SU-DHL-6 (cell line): Measurements from ENCODE around the gene LPXN.

Experiments
- EZH2phosphoT487 ChIP-seq: fragments of 200-600 bp; sonication (generic), shearing (Covaris generic); conservative IDR thresholded peaks from 2 replicates; pipeline ENCODE4 v1.6.1; 2018; ENCODE audit warnings: mild to moderate bottlenecking, antibody characterized with exemption, low read length, moderate library complexity, mixed read lengths
- TF ChIP-seq, protein P1 (sequence below): fragments of 200-600 bp; sonication (generic); IDR thresholded peaks from one replicate; pipeline ENCODE4 v1.5.1; 2017; ENCODE audit warnings: antibody characterized with exemption, mild to moderate bottlenecking, low read length, moderate library complexity; ENCODE audit not compliant: insufficient read depth, poor library complexity, severe bottlenecking

DNA sequence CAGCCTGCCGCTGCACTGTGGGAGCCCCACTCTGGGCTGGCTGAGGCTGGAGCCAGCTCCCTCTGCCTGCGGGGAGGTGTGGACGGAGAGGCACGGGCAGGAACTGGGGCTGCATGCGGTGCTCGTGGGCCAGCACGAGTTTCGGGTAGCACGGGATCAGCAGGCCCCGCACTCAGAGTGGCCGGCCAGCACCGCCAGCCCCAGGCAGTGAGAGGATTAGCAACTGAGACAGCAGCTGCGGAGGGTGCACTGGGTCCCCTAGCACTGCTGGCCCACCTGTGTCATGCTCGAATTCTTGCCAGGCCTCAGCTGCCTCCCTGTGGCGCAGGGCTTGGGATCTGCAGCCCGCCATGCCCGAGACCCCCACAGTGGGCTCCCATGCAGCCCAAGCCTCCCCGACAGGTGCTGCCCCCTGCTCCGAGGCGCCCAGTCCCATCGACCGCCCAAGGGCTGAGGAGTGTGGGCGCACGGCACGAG is 43.8 kb downstream of the LPXN start:
- TF ChIP-seq, protein P1, sequence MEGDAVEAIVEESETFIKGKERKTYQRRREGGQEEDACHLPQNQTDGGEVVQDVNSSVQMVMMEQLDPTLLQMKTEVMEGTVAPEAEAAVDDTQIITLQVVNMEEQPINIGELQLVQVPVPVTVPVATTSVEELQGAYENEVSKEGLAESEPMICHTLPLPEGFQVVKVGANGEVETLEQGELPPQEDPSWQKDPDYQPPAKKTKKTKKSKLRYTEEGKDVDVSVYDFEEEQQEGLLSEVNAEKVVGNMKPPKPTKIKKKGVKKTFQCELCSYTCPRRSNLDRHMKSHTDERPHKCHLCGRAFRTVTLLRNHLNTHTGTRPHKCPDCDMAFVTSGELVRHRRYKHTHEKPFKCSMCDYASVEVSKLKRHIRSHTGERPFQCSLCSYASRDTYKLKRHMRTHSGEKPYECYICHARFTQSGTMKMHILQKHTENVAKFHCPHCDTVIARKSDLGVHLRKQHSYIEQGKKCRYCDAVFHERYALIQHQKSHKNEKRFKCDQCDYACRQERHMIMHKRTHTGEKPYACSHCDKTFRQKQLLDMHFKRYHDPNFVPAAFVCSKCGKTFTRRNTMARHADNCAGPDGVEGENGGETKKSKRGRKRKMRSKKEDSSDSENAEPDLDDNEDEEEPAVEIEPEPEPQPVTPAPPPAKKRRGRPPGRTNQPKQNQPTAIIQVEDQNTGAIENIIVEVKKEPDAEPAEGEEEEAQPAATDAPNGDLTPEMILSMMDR, result no peak
- no peak for TF ChIP-seq EZH2phosphoT487
